Bronchial epithelial cell (primary cell): ENCODE results near the gene TRIM8. TPM values are rescaled to one million over a fixed set of nuclear protein-coding genes. Genes with fewer than 3 reads are reported as not detected.

Experiments used
- DNase-seq: peaks from one replicate; pipeline ENCODE4 v3.0.0-alpha.2; 2010; ENCODE audit warnings: low read depth
- FAIRE-seq: peaks from 2 replicates; lab custom pipeline; 2011; peaks lifted over from hg19 to GRCh38; lab: Jason Lieb, UNC
- H3K27me3 ChIP-seq: 2 replicates; pipeline ENCODE4 v1.5.1; 2011; ENCODE audit warnings: low read length; ENCODE audit not compliant: control insufficient read depth, insufficient read depth
- H3K36me3 ChIP-seq: 2 replicates; pipeline ENCODE4 v1.5.1; 2011; ENCODE audit warnings: low read length; ENCODE audit not compliant: control insufficient read depth, insufficient read depth
- H3K4me3 ChIP-seq: 2 replicates; pipeline ENCODE4 v1.5.1; 2011; ENCODE audit warnings: mild to moderate bottlenecking, low read depth, low read length, control low read depth
- CTCF ChIP-seq: IDR thresholded peaks from 2 replicates; pipeline ENCODE4 v1.5.1; 2011; ENCODE audit warnings: mild to moderate bottlenecking, moderate library complexity, low read length, control low read depth, inconsistent platforms; ENCODE audit not compliant: insufficient read depth, severe bottlenecking
- total RNA-seq: library from RNA; depleted of rRNA; stranded (reverse); fragments of >200 nt; gene quantifications from 2 replicates; pipeline ENCODE4 v1.2.1, GENCODE V29; 2014

TRIM8 gene
- total RNA-seq, 1 donor from 2014 or later = 31.1 TPM

- TF ChIP-seq CTCF = no peak
- no peak for FAIRE-seq
- Histone ChIP-seq H3K27me3 (no peaks in the 10 kb centered on the region), H3K36me3 (no peaks in the 10 kb centered on the region), H3K4me3 (no peak overlapping the region)
- no peak for DNase-seq
These were observed 11.7 kb upstream of the TRIM8 start for GRCh38 chr10:102632394-102633111.

DNA sequence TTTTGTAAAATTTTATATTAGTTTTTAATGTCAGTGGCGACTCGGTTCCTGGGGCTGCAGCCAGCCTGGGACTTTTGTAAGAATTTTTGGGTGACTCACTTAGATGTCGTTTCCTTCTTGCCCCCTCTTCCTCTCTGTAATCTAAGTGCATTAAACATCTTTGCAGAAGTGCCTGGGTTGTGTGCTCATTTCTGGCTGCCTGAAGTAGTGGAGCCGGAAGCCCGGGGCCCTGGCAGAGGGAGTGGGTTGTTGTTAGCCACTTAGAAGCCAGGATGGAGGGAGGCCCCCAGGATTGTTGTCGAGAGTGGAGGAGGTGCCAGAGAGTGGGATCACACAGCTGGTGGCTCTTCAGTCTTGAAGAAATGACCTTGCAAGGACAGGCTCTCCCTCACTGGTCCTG lies 11.0 kb upstream of the TRIM8 start:
- no peaks in the 10 kb centered on the region for H3K27me3 ChIP-seq
- DNase-seq (peak; percentile 49), FAIRE-seq (no peak)
- no peaks in the 10 kb centered on the region for H3K36me3 ChIP-seq
- H3K4me3 ChIP-seq = no peak overlapping the region
- no peak for TF ChIP-seq CTCF

GRCh38 chr10:102633848-102634247 lies 10.4 kb upstream of the TRIM8 start:
- Histone ChIP-seq H3K4me3 (no peak overlapping the region), H3K36me3 (no peaks in the 10 kb centered on the region), H3K27me3 (no peaks in the 10 kb centered on the region)
- FAIRE-seq (no peak), DNase-seq (no peak)
- TF ChIP-seq CTCF = no peak

GRCh38 chr10:102634686-102635085 lies 9.6 kb upstream of the TRIM8 start:
- Histone ChIP-seq H3K36me3 (no peaks in the 10 kb centered on the region), H3K27me3 (no peaks in the 10 kb centered on the region), H3K4me3 (no peak overlapping the region)
- no peak for TF ChIP-seq CTCF
- FAIRE-seq = peak; percentile 7
- DNase-seq = peak; percentile 64

- H3K36me3 ChIP-seq = no peaks in the 10 kb centered on the region
- no peak for TF ChIP-seq CTCF
- DNase-seq (no peak), FAIRE-seq (no peak)
- H3K27me3 ChIP-seq = no peaks in the 10 kb centered on the region
- no peak overlapping the region for H3K4me3 ChIP-seq
These were observed 8.9 kb upstream of the TRIM8 start for GRCh38 chr10:102635377-102635776.

DNA sequence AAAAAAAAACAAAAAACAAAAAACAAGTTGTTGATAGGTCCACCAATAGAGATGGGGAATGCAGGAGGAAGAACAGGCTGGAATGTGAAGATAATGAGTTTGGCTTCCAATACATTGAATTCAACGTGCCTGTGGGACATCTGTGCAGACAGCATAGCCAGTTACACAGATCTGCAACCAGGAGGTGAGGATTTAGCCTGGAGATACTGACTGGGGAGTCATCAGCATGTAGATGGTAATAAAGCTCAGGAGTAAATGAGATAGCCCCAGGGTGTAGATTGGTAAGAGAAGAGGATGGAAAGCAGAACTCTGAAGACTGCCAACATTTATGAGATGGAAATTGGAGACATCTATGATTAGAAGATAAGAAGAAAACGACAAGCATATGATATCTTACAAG lies 4.7 kb upstream of the TRIM8 start:
- TF ChIP-seq CTCF = no peak
- DNase-seq (no peak), FAIRE-seq (peak; percentile 23)
- Histone ChIP-seq H3K36me3 (no peaks in the 10 kb centered on the region), H3K4me3 (no peak overlapping the region), H3K27me3 (no peaks in the 10 kb centered on the region)
